Calu3 (cell line): Measurements from ENCODE around the gene SIRT1. TPM values are rescaled to one million over a fixed set of nuclear protein-coding genes. Genes with fewer than 3 reads are reported as not detected.

ENCODE experiments used
- BruUV-seq: library from RNA; stranded (reverse); fragments of 400-500 nt; replicated peaks from 2 replicates; lab custom pipeline; 2021; lab: Mats Ljungman, UMichigan
- CTCF ChIA-PET: fragments of 300-600 bp; sonication (Branson Sonifier 250); formaldehyde crosslinking; loops from one replicate; lab custom pipeline; 2022; ENCODE audit warnings: antibody characterized with exemption; lab: Charles Lee
- DNase-seq: peaks from one replicate; pipeline ENCODE4 v3.0.0; 2022
- H3K27ac Mint-ChIP-seq: one replicate; pipeline ENCODE4 v1.8.0; 2022; ENCODE audit warnings: mixed read lengths; ENCODE audit not compliant: unreplicated experiment
- H3K27me3 Mint-ChIP-seq: one replicate; pipeline ENCODE4 v1.8.0; 2022; ENCODE audit warnings: mixed read lengths; ENCODE audit not compliant: unreplicated experiment
- H3K36me3 Mint-ChIP-seq: one replicate; pipeline ENCODE4 v1.8.0; 2022; ENCODE audit warnings: mild to moderate bottlenecking, moderate library complexity, mixed read lengths; ENCODE audit not compliant: insufficient read depth, unreplicated experiment
- H3K4me1 Mint-ChIP-seq: one replicate; pipeline ENCODE4 v1.8.0; 2022; ENCODE audit warnings: mild to moderate bottlenecking, low read depth, mixed read lengths; ENCODE audit not compliant: unreplicated experiment
- H3K4me3 Mint-ChIP-seq: one replicate; pipeline ENCODE4 v1.8.0; 2022; ENCODE audit warnings: mild to moderate bottlenecking, low read depth, moderate library complexity, mixed read lengths; ENCODE audit not compliant: unreplicated experiment
- H3K9me3 Mint-ChIP-seq: one replicate; pipeline ENCODE4 v1.8.0; 2022; ENCODE audit warnings: low read depth, mixed read lengths; ENCODE audit not compliant: unreplicated experiment
- CTCF ChIP-seq: fragments of 200-600 bp; IDR thresholded peaks from one replicate; pipeline ENCODE4 v1.8.0; 2022; ENCODE audit warnings: antibody characterized with exemption; ENCODE audit not compliant: unreplicated experiment
- intact Hi-C: fragments of 100-400 bp; cut with micrococcal nuclease; formaldehyde crosslinking; loops from one replicate; pipeline ENCODE4 v1.10.0; 2022; ENCODE audit not compliant: unreplicated experiment
- total RNA-seq: library from RNA; stranded (reverse); gene quantifications from 2 replicates; pipeline ENCODE4 v1.2.3, GENCODE V29; 2022

SIRT1 gene
- total RNA-seq, 1 experiment from 2014 or later, result 26.1 TPM

- TF ChIP-seq CTCF, result no peak
- intact Hi-C loops, result loop anchor here (5.0 kb wide), 1 partner anchor 60 kb away; no protein-coding TSS in a partner anchor
- CTCF ChIA-PET, result no interaction called here
Measured at GRCh38 chr10:67917679-67918078, 33.2 kb downstream of the SIRT1 start.

GRCh38 chr10:67921065-67921464 is 36.6 kb downstream of the SIRT1 start:
- Mint-ChIP-seq H3K27ac (no peak overlapping the region), H3K4me3 (no peak overlapping the region), H3K4me1 (no peaks in the 10 kb centered on the region), H3K36me3 (peaks cover 22% of the 10 kb centered on the region), H3K9me3 (no peaks in the 10 kb centered on the region), H3K27me3 (no peaks in the 10 kb centered on the region)
- CTCF ChIA-PET, result no interaction called here
- no peak for TF ChIP-seq CTCF
- intact Hi-C loops, result no loop called here
- no TSS peak for BruUV-seq
- no peak for DNase-seq

More at GRCh38 chr10:67917679-67918078, 33.2 kb downstream of the SIRT1 start:
- Mint-ChIP-seq H3K4me1 (no peaks in the 10 kb centered on the region), H3K27me3 (no peaks in the 10 kb centered on the region), H3K27ac (no peak overlapping the region), H3K36me3 (peaks cover 34% of the 10 kb centered on the region), H3K4me3 (no peak overlapping the region), H3K9me3 (no peaks in the 10 kb centered on the region)
- no TSS peak for BruUV-seq
- no peak for DNase-seq

- no peak overlapping the region for H3K4me3 Mint-ChIP-seq
- H3K27me3 Mint-ChIP-seq, result no peaks in the 10 kb centered on the region
- H3K4me1 Mint-ChIP-seq, result no peaks in the 10 kb centered on the region
- BruUV-seq, result no TSS peak
- H3K36me3 Mint-ChIP-seq, result peaks cover 17% of the 10 kb centered on the region
- H3K9me3 Mint-ChIP-seq, result no peaks in the 10 kb centered on the region
- intact Hi-C loops, result no loop called here
- CTCF ChIA-PET, result interaction anchor here (0.6 kb wide), 1 partner anchor 22 kb away, joined by 3 read pairs; no protein-coding TSS in a partner anchor
- no peak for TF ChIP-seq CTCF
- no peak overlapping the region for H3K27ac Mint-ChIP-seq
- DNase-seq, result no peak
Measured at GRCh38 chr10:67923551-67923950, 39.1 kb downstream of the SIRT1 start.

GRCh38 chr10:67924136-67924535 is 39.7 kb downstream of the SIRT1 start:
- Mint-ChIP-seq H3K4me1 (no peaks in the 10 kb centered on the region), H3K9me3 (no peaks in the 10 kb centered on the region), H3K27me3 (no peaks in the 10 kb centered on the region), H3K27ac (no peak overlapping the region), H3K36me3 (peaks cover 11% of the 10 kb centered on the region), H3K4me3 (no peak overlapping the region)
- CTCF ChIA-PET, result no interaction called here
- intact Hi-C loops, result no loop called here
- no peak for TF ChIP-seq CTCF
- no TSS peak for BruUV-seq
- DNase-seq, result no peak
